BLaER1 treated with 17β-estradiol and CSF1 and Interleukin-3, amounts not matched to agents 10 nM and 100 nM (cell line): ENCODE measurements around the gene DMRT1.

Experiments used
- H3K27ac ChIP-seq, 11 experiments: shearing (Covaris generic); formaldehyde crosslinking; 2 replicates each; pipeline ENCODE4 v1.8.1; 2022
- H3K27me3 ChIP-seq, 11 experiments: shearing (Covaris generic); formaldehyde crosslinking; 2 replicates each; pipeline ENCODE4 v1.8.1; 2022
- H3K36me3 ChIP-seq, 11 experiments: shearing (Covaris generic); formaldehyde crosslinking; 2 replicates each; pipeline ENCODE4 v1.8.1; 2022
- H3K4me1 ChIP-seq, 10 experiments: shearing (Covaris generic); formaldehyde crosslinking; 2 replicates each; pipeline ENCODE4 v1.8.1; 2022
- H3K4me2 ChIP-seq, 11 experiments: shearing (Covaris generic); formaldehyde crosslinking; 2 replicates each; pipeline ENCODE4 v1.8.1; 2022
- H3K4me3 ChIP-seq, 10 experiments: shearing (Covaris generic); formaldehyde crosslinking; 2 replicates each; pipeline ENCODE4 v1.8.1; 2022
- H3K9ac ChIP-seq, 11 experiments: shearing (Covaris generic); formaldehyde crosslinking; 2 replicates each; pipeline ENCODE4 v1.8.1; 2022
- H3K9me3 ChIP-seq, 11 experiments: shearing (Covaris generic); formaldehyde crosslinking; replicated peaks in 1 of 11; 2 replicates each; pipeline ENCODE4 v1.8.1; 2022
- H4K20me1 ChIP-seq, 11 experiments: shearing (Covaris generic); formaldehyde crosslinking; 2 replicates each; pipeline ENCODE4 v1.8.1; 2022
- Cebpa-rat ChIP-seq, 11 experiments: shearing (Covaris generic); IDR thresholded peaks; 2 replicates each; pipeline ENCODE4 v1.8.1; 2022

The DMRT1 gene

GRCh38 chr9:972501-973294, 131.2 kb downstream of the DMRT1 start:
- no peak for TF ChIP-seq Cebpa-rat (IDR thresholded peaks at IDR 0.05)
- H3K4me1 ChIP-seq = peaks cover 0 to 5% (median 1%) of the 10 kb centered on the region in 10 experiments; a peak in 3 of 20 replicates
- no peak overlapping the region for H3K9ac ChIP-seq
- H3K4me3 ChIP-seq = no peak overlapping the region
- no peak overlapping the region for H3K4me2 ChIP-seq
- no peaks in the 10 kb centered on the region for H4K20me1 ChIP-seq
- no peaks in the 10 kb centered on the region; a peak in 1 of 22 replicates for H3K36me3 ChIP-seq
- H3K27me3 ChIP-seq = peaks cover 47 to 78% (median 60%) of the 10 kb centered on the region in 11 experiments
- H3K27ac ChIP-seq = no peak overlapping the region
- peaks cover 76 to 84% (median 82%) of the 10 kb centered on the region in 11 experiments for H3K9me3 ChIP-seq

- peaks cover 82 to 90% (median 85%) of the 10 kb centered on the region in 11 experiments for H3K9me3 ChIP-seq
- H3K27ac ChIP-seq = no peak overlapping the region
- no peak for TF ChIP-seq Cebpa-rat (IDR thresholded peaks at IDR 0.05)
- peaks cover 48 to 78% (median 64%) of the 10 kb centered on the region in 11 experiments for H3K27me3 ChIP-seq
- no peak overlapping the region for H3K4me3 ChIP-seq
- no peak overlapping the region for H3K9ac ChIP-seq
- H3K4me1 ChIP-seq = no peaks in the 10 kb centered on the region
- no peaks in the 10 kb centered on the region for H4K20me1 ChIP-seq
- H3K36me3 ChIP-seq = no peaks in the 10 kb centered on the region; a peak in 1 of 22 replicates
- H3K4me2 ChIP-seq = no peak overlapping the region
Observed at GRCh38 chr9:973295-973834, 131.9 kb downstream of the DMRT1 start.

- Histone ChIP-seq H3K4me2 (no peak overlapping the region), H3K4me3 (no peak overlapping the region), H3K4me1 (no peaks in the 10 kb centered on the region), H3K27me3 (peaks cover 57 to 82% (median 72%) of the 10 kb centered on the region in 11 experiments), H4K20me1 (no peaks in the 10 kb centered on the region), H3K27ac (no peak overlapping the region), H3K36me3 (no peaks in the 10 kb centered on the region; a peak in 1 of 22 replicates), H3K9me3 (peaks cover 84 to 95% (median 90%) of the 10 kb centered on the region in 11 experiments), H3K9ac (no peak overlapping the region)
- TF ChIP-seq Cebpa-rat (IDR thresholded peaks at IDR 0.05) = no peak
Observed at GRCh38 chr9:974031-974995, 132.8 kb downstream of the DMRT1 start.

GRCh38 chr9:974996-975739, 133.7 kb downstream of the DMRT1 start:
- Histone ChIP-seq H3K4me3 (no peak overlapping the region), H3K36me3 (no peaks in the 10 kb centered on the region; a peak in 1 of 22 replicates), H3K4me2 (no peak overlapping the region), H3K9ac (no peak overlapping the region), H4K20me1 (no peaks in the 10 kb centered on the region), H3K4me1 (no peaks in the 10 kb centered on the region), H3K27ac (no peak overlapping the region), H3K9me3 (peaks cover 76 to 91% (median 83%) of the 10 kb centered on the region in 11 experiments), H3K27me3 (peaks cover 66 to 85% (median 78%) of the 10 kb centered on the region in 11 experiments)
- TF ChIP-seq Cebpa-rat (IDR thresholded peaks at IDR 0.05) = no peak

GRCh38 chr9:975740-976257, 134.3 kb downstream of the DMRT1 start:
- no peaks in the 10 kb centered on the region; a peak in 1 of 22 replicates for H3K36me3 ChIP-seq
- H3K4me2 ChIP-seq = no peak overlapping the region
- H3K9ac ChIP-seq = no peak overlapping the region
- no peak for TF ChIP-seq Cebpa-rat (IDR thresholded peaks at IDR 0.05)
- H3K4me1 ChIP-seq = 0 out of 20 replicates have a peak, but pooled peaks cover 0 to under 1% (median 0%) of the 10 kb centered on the region in 10 experiments
- H3K27me3 ChIP-seq = peaks cover 69 to 86% (median 82%) of the 10 kb centered on the region in 11 experiments
- H3K27ac ChIP-seq = no peak overlapping the region
- H3K9me3 ChIP-seq = peaks cover 70 to 85% (median 77%) of the 10 kb centered on the region in 11 experiments
- H4K20me1 ChIP-seq = no peaks in the 10 kb centered on the region
- H3K4me3 ChIP-seq = no peak overlapping the region

- Histone ChIP-seq H3K27ac (no peak within 1 kb of the TSS), H3K36me3 (no peaks in the 10 kb centered on the region; a peak in 1 of 22 replicates), H3K4me2 (no peak within 1 kb of the TSS), H3K9ac (no peak within 1 kb of the TSS), H3K27me3 (peaks cover 75 to 92% (median 88%) of the 10 kb centered on the region in 11 experiments), H4K20me1 (no peaks in the 10 kb centered on the region), H3K9me3 (peaks cover 64 to 79% (median 71%) of the 10 kb centered on the region in 11 experiments), H3K4me1 (0 out of 20 replicates have a peak, but pooled peaks cover 0 to 3% (median 0%) of the 10 kb centered on the region in 10 experiments), H3K4me3 (no peak within 1 kb of the TSS)
- TF ChIP-seq Cebpa-rat (IDR thresholded peaks at IDR 0.05) = no peak
Observed at GRCh38 chr9:976258-976942, 134.9 kb downstream of the DMRT1 start, which contains the start of gene DMRT3. Gene DMRT3, plus strand, starts transcription at chr9:976655. Its CDS starts 347 bp downstream, at chr9:977002.

GRCh38 chr9:976943-977837, 135.7 kb downstream of the DMRT1 start:
- peaks cover 83 to 99% (median 96%) of the 10 kb centered on the region in 11 experiments for H3K27me3 ChIP-seq
- no peaks in the 10 kb centered on the region; a peak in 1 of 22 replicates for H3K36me3 ChIP-seq
- no peak overlapping the region for H3K4me2 ChIP-seq
- H4K20me1 ChIP-seq = no peaks in the 10 kb centered on the region
- no peak overlapping the region for H3K9ac ChIP-seq
- no peak overlapping the region for H3K27ac ChIP-seq
- TF ChIP-seq Cebpa-rat (IDR thresholded peaks at IDR 0.05) = no peak
- H3K4me3 ChIP-seq = no peak overlapping the region
- peaks cover 56 to 71% (median 64%) of the 10 kb centered on the region in 11 experiments for H3K9me3 ChIP-seq
- 0 out of 20 replicates have a peak, but pooled peaks cover 0 to 3% (median 0%) of the 10 kb centered on the region in 10 experiments for H3K4me1 ChIP-seq
